ENCODE results near the gene DCUN1D2.

The DCUN1D2 gene

GRCh38 chr13:113518076-113518803 is 27.7 kb upstream of the DCUN1D2 start:
- DNase-seq, result no peak

DNA sequence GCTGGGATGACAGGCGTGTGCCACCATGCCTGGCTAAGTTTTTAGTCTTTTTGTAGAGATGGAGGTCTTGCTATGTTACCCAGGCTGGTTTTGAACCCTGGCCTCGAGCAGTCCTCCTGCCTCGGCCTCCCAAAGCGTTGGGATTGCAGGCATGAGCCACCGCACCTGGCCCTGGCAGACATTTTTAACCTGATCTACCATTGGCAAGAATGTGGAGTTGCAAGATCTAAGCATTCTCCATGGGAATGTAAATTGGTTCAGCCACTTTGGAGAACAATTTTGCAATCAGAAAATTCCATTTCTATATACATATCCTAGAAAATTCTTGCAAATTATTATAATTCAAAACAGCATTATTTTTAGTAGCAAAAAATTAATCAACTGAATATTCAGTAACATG is 24.3 kb upstream of the DCUN1D2 start:
- no peak for DNase-seq

GRCh38 chr13:113513761-113514160 is 23.2 kb upstream of the DCUN1D2 start:
- DNase-seq, result no peak

- no peak for DNase-seq
Observed at GRCh38 chr13:113511361-113511760, 20.9 kb upstream of the DCUN1D2 start.

GRCh38 chr13:113510871-113511270 is 20.4 kb upstream of the DCUN1D2 start:
- no peak for DNase-seq

DNA sequence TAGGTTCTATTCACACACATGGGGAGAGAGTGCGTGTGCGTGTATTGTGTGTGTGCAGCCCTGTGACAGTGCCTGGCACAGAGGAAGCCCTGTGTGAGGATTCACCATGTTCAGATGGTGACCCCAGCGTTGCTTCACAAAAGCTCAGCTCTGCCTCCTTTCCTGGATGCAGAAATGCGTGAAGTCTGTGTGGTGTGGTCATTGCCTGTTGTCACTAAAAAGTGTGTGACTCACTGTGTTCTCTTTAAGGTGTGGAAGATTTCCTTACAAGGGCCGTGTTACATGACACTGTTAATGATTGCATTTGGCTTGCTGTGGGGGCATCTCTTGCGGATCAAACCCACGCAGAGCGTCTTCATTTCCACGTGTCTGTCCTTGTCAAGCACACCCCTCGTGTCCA is 19.5 kb upstream of the DCUN1D2 start:
- DNase-seq, result no peak

- no peak for DNase-seq
Observed at GRCh38 chr13:113508521-113509254, 18.2 kb upstream of the DCUN1D2 start.

DNA sequence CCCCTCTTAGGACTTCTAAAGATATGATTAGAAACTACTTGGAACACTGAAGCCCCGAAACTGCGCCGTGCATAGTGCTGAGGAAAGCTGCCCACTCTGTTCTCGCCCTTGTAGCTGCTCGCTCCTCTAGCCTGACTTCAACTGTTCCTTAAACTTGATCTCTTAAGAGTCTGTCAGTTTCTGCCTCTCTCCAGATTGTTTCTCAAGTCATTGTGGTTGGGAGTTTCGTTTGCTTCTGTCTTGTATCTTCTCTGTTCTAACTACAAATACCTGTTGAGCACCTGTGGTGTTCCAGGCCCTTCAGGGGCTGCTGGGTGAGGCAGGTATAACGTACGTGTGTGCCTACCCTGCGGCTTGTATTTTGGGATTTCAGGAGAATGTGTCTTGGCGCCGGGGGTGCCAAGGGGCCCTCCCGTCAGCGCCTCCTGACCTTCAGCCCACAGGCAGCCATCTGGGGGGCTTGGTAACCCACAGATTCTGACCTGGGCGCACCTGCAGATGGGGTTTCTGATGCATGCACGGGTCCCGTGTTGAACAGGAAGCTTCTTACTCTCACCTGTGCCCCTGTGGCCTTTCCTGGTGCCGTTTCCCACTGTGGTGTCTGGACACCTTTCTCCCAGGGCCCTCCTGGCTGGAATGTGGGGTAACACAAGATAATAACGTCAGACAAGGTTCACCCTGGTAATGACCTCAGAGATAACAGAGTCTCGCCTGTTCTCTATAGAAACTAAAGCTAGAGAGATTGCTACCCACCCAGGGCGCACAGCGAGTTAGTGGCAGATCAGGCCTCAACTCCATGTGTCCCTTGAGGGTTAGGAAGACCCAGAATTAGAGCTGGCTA is 17.2 kb upstream of the DCUN1D2 start:
- no peak for DNase-seq

- no peak for DNase-seq
Observed at GRCh38 chr13:113506871-113507388, 16.4 kb upstream of the DCUN1D2 start.

DNA sequence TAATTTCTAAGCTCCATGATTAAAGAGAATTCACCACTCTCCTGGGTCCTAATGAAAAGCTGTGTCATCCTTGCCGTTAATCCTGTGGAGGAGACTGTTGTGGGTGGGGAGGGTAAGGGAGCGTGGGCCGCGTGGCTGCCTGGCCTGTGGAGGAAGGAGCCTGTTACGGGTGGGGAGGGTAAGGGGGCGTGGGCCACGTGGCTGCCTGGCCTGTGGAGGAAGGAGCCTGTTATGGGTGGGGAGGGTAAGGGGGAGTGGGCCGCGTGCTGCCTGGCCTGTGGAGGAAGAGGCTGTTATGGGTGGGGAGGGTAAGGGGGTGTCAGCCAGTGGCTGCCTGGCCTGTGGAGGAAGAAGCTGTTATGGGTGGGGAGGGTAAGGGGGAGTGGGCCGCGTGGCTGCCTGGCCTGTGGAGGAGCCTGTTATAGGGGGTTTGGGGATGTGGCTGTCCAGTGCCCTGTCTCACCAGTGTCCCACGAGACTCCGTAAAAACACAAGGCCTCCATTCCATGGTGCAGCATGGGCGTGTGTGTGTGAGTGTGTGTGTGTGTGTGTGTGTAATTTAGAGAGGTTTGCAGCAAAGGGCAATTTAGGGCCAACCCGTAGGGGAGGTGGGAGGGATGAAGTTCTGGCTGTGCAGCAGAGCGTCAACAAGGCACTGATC is 15.6 kb upstream of the DCUN1D2 start:
- no peak for DNase-seq

GRCh38 chr13:113502686-113503085 is 12.2 kb upstream of the DCUN1D2 start:
- DNase-seq, result no peak

GRCh38 chr13:113500530-113501265 is 10.2 kb upstream of the DCUN1D2 start:
- DNase-seq, result no peak

GRCh38 chr13:113499936-113500335 is 9.4 kb upstream of the DCUN1D2 start:
- DNase-seq, result no peak

GRCh38 chr13:113498905-113499304 is 8.4 kb upstream of the DCUN1D2 start:
- DNase-seq, result no peak

GRCh38 chr13:113497217-113497616 is 6.7 kb upstream of the DCUN1D2 start:
- no peak for DNase-seq

- no peak for DNase-seq
Observed at GRCh38 chr13:113495494-113496210, 5.1 kb upstream of the DCUN1D2 start.

DNA sequence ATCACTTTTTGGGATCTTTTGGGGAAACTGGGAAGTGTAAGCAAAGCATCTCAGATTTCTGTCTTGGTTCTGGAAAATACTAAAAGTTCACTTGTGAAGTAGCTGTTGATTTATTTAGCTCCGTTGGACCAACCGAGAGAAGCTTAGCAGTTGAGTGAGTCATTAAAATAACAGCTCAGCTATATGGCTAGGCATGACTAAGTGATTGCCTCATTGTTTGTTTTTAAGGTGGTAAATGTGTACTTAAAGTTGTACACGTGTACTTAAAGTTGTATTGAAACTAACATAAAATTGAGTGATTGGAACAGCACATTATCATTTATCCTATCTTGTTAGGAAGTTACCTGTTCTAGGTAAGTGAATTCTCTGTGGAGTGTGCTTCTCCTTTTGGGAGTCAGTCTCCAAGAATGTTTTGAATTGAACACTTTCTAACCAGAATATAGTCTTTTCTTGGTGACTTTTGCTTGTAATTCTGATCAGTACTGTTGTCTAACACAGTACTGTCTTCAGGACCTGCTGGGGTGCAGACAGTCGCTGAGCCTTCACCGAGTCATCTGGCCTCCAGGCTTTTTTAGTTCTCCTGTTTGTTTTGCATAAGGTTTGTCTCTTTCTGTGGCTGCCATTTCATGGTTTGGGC is 2.9 kb upstream of the DCUN1D2 start:
- peak; percentile 17 for DNase-seq

DNA sequence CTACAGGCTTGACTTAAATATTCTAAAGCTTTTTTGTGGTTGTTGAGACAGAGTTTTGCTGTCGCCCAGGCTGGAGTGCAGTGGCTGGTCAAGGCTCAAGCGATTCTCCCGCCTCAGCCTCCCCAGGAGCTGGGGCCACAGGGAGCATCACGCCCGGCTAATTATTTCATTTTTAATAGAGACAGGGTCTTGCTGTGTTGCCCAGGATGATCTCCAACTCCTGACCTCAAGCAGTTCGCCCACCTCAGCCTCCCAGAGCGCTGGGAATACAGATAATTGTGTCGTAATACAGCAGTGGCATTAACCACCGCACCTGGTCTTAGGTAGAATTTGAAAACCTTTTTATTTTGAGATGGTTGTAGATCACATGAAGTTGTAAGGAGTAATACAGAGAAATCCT is 1.5 kb upstream of the DCUN1D2 start:
- no peak for DNase-seq

DNA sequence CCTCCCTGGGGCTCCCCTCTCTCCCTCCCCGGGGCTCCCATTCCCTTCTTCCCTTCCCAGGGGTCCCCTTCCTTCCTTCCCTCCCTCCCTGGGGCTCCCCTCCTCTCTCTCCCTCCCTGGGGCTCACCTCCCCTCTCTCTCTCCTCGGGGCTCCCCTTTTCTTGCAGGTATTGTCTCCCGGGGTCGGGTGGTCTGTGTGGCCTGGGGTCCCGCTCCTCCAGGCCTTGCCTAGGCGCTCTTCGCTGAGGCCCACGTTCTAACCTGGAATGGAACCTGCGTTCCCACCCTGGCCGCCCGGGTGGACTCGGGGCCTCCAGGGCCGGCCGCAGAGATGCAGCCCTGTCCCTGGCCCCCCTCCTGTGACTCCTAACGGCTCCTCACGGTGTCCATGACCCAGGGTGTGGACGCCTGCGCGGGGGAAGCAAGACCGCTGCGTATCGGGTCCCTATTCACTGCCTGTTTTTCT is 940 bp upstream of the DCUN1D2 start:
- DNase-seq, result no peak
